Esophagus muscularis mucosa (tissue), 4 donors: ENCODE results near the gene XIRP2. TPM values are rescaled to one million over a fixed set of nuclear protein-coding genes. Genes with fewer than 3 reads are reported as not detected.

Experiments
- DNase-seq: peaks from one replicate; pipeline ENCODE4 v3.0.0-alpha.2; 2017; ENCODE audit errors: extremely low spot score
- H3K27ac ChIP-seq, 4 donors: fragments of 200-600 bp; sonication (generic); replicated peaks in 1 of 4; 1 replicate in 3 of 4; 2 replicates in 1 of 4; pipeline ENCODE4 v1.5.1; 2016 to 2019; ENCODE audit warnings: mild to moderate bottlenecking in 1 of 4
- H3K27me3 ChIP-seq, 4 donors: fragments of 200-600 bp; sonication (generic); one replicate each; pipeline versions ENCODE4 v1.5.1 to v1.6.0; 2016 to 2019
- H3K36me3 ChIP-seq, 4 donors: fragments of 200-600 bp; sonication (generic); one replicate each; pipeline ENCODE4 v1.5.1; 2016 to 2019
- H3K4me1 ChIP-seq, 4 donors: fragments of 200-600 bp; sonication (generic); one replicate each; pipeline ENCODE4 v1.5.1; 2016 to 2019
- H3K4me3 ChIP-seq, 4 donors: fragments of 200-600 bp; sonication (generic); 1 replicate in 2 of 4; 2 replicates in 2 of 4; pipeline ENCODE4 v1.5.1; 2016 to 2019; ENCODE audit warnings: mild to moderate bottlenecking in 4 of 4, moderate library complexity in 1 of 4
- H3K9me3 ChIP-seq, 4 donors: fragments of 200-600 bp; sonication (generic); 1 replicate in 3 of 4; 2 replicates in 1 of 4; pipeline ENCODE4 v1.5.1; 2016 to 2019
- CTCF ChIP-seq, 3 experiments: fragments of 200-600 bp in 2 of 3; fragments of 450-650 bp in 1 of 3; sonication (generic) in 2 of 3; IDR thresholded peaks; one replicate each; pipeline ENCODE4 v1.5.1; 2017 to 2019; ENCODE audit warnings: antibody characterized with exemption in 3 of 3, mild to moderate bottlenecking in 2 of 3, moderate library complexity in 1 of 3
- EP300 ChIP-seq: sonication (generic); formaldehyde crosslinking; IDR thresholded peaks from one replicate; pipeline ENCODE4 v1.6.1; 2017; ENCODE audit warnings: antibody characterized with exemption
- POLR2A ChIP-seq: fragments of 450-650 bp; IDR thresholded peaks from one replicate; pipeline ENCODE4 v1.6.1; 2017; ENCODE audit warnings: antibody characterized with exemption, moderate library complexity, mild to moderate bottlenecking, low read depth
- POLR2AphosphoS5 ChIP-seq, 2 donors: sonication (generic); formaldehyde crosslinking; IDR thresholded peaks; one replicate each; pipeline ENCODE4 v1.6.1; 2017; ENCODE audit warnings: antibody characterized with exemption in 2 of 2
- WGBS: methylation state at CpG from one replicate; pipeline ENCODE4 v1.1.5; 2018; 5-methylcytosine and 5-hydroxymethylcytosine counted together
- intact Hi-C: fragments of 100-400 bp; cut with DNase I; formaldehyde crosslinking; loops from one replicate; pipeline ENCODE4 v1.15.1; 2023
- total RNA-seq, 4 donors: library from RNA; depleted of rRNA; stranded (reverse); fragments of >200 nt; gene quantifications; one replicate each; pipeline versions ENCODE4 v1.1.0 to v1.2.1, GENCODE V29; 2016

The XIRP2 gene
- total RNA-seq, 4 donors from 2014 or later, result 0.06 TPM; not detected in 3

GRCh38 chr2:167249197-167249596, 360.9 kb downstream of the XIRP2 start:
- H3K4me1 ChIP-seq, result no peaks in the 10 kb centered on the region
- H3K4me3 ChIP-seq, result no peak overlapping the region
- H3K36me3 ChIP-seq, result no peaks in the 10 kb centered on the region
- H3K27ac ChIP-seq, result no peak overlapping the region
- no peak for DNase-seq
- TF ChIP-seq POLR2A, result no peak
- no peak for TF ChIP-seq CTCF (IDR thresholded peaks at IDR 0.05)
- TF ChIP-seq POLR2AphosphoS5 (IDR thresholded peaks at IDR 0.05), result no peak
- no peak for TF ChIP-seq EP300
- no peaks in the 10 kb centered on the region for H3K27me3 ChIP-seq
- intact Hi-C loops, result no loop called here
- WGBS, result 83% methylated on average over 4 of the region's 4 CpGs
- H3K9me3 ChIP-seq, result no peaks in the 10 kb centered on the region

GRCh38 chr2:167253025-167253424, 364.7 kb downstream of the XIRP2 start:
- no peaks in the 10 kb centered on the region for H3K4me1 ChIP-seq
- peaks cover 0 to 5% (median 0%) of the 10 kb centered on the region in 4 donors for H3K36me3 ChIP-seq
- no peaks in the 10 kb centered on the region for H3K27me3 ChIP-seq
- intact Hi-C loops, result no loop called here
- WGBS, result 70% methylated on average over 2 of the region's 2 CpGs
- H3K4me3 ChIP-seq, result no peak overlapping the region
- H3K27ac ChIP-seq, result no peak overlapping the region
- DNase-seq, result no peak
- H3K9me3 ChIP-seq, result no peaks in the 10 kb centered on the region
- TF ChIP-seq CTCF (IDR thresholded peaks at IDR 0.05), result no peak
- no peak for TF ChIP-seq POLR2A
- no peak for TF ChIP-seq POLR2AphosphoS5 (IDR thresholded peaks at IDR 0.05)
- TF ChIP-seq EP300, result no peak

- Histone ChIP-seq H3K4me1 (no peaks in the 10 kb centered on the region), H3K9me3 (no peaks in the 10 kb centered on the region), H3K27me3 (no peaks in the 10 kb centered on the region), H3K27ac (no peak overlapping the region), H3K36me3 (peaks cover 0 to 5% (median 0%) of the 10 kb centered on the region in 4 donors), H3K4me3 (no peak overlapping the region)
- no peak for DNase-seq
- WGBS, result 70% methylated on average over 1 of the region's 1 CpG
- intact Hi-C loops, result no loop called here
- TF ChIP-seq POLR2AphosphoS5 (IDR thresholded peaks at IDR 0.05) (no peak), POLR2A (no peak), CTCF (IDR thresholded peaks at IDR 0.05) (no peak), EP300 (no peak)
Observed at GRCh38 chr2:167254721-167255120, 366.4 kb downstream of the XIRP2 start.

GRCh38 chr2:167258712-167259111, 370.4 kb downstream of the XIRP2 start:
- no peak for DNase-seq
- WGBS, result 58% methylated on average over 3 of the region's 3 CpGs
- no peak overlapping the region for H3K4me3 ChIP-seq
- intact Hi-C loops, result no loop called here
- H3K36me3 ChIP-seq, result peaks cover 0 to 5% (median 0%) of the 10 kb centered on the region in 4 donors
- no peak overlapping the region for H3K27ac ChIP-seq
- H3K27me3 ChIP-seq, result no peaks in the 10 kb centered on the region
- no peaks in the 10 kb centered on the region for H3K9me3 ChIP-seq
- TF ChIP-seq POLR2AphosphoS5 (IDR thresholded peaks at IDR 0.05) (no peak), EP300 (no peak), CTCF (IDR thresholded peaks at IDR 0.05) (no peak), POLR2A (no peak)
- H3K4me1 ChIP-seq, result no peaks in the 10 kb centered on the region

- Histone ChIP-seq H3K4me1 (no peaks in the 10 kb centered on the region), H3K9me3 (peaks cover 0 to 7% (median 2%) of the 10 kb centered on the region in 4 donors), H3K27ac (no peak overlapping the region), H3K4me3 (no peak overlapping the region), H3K36me3 (no peaks in the 10 kb centered on the region), H3K27me3 (no peaks in the 10 kb centered on the region)
- WGBS, result 92% methylated on average over 5 of the region's 5 CpGs
- intact Hi-C loops, result no loop called here
- no peak for DNase-seq
- no peak for TF ChIP-seq EP300
- no peak for TF ChIP-seq POLR2A
- no peak for TF ChIP-seq CTCF (IDR thresholded peaks at IDR 0.05)
- TF ChIP-seq POLR2AphosphoS5 (IDR thresholded peaks at IDR 0.05), result no peak
Observed at GRCh38 chr2:167264380-167264779, 376.1 kb downstream of the XIRP2 start.
